GM19372 (cell line): Measurements from ENCODE around the gene ROR1.

Experiments used
- ATAC-seq: cut with Tn5 transposase; IDR thresholded peaks from one replicate; pipeline ENCODE4 v1.9.1; 2021; ENCODE audit warnings: mild to moderate bottlenecking, low read depth, moderate library complexity; ENCODE audit not compliant: unreplicated experiment

The ROR1 gene

GRCh38 chr1:64041371-64042131, 267.7 kb downstream of the ROR1 start:
- no peak for ATAC-seq

- ATAC-seq: no peak
Observed at GRCh38 chr1:64042331-64043100, 268.7 kb downstream of the ROR1 start.

- no peak for ATAC-seq
Observed at GRCh38 chr1:64043288-64043687, 269.5 kb downstream of the ROR1 start.

GRCh38 chr1:64043976-64044375, 270.2 kb downstream of the ROR1 start:
- no peak for ATAC-seq

GRCh38 chr1:64046243-64046642, 272.4 kb downstream of the ROR1 start:
- ATAC-seq: no peak

- no peak for ATAC-seq
Observed at GRCh38 chr1:64046891-64047290, 273.1 kb downstream of the ROR1 start.

- no peak for ATAC-seq
Observed at GRCh38 chr1:64047549-64047996, 273.8 kb downstream of the ROR1 start.

GRCh38 chr1:64049900-64050540, 276.2 kb downstream of the ROR1 start:
- ATAC-seq: no peak

- no peak for ATAC-seq
Observed at GRCh38 chr1:64050601-64051000, 276.8 kb downstream of the ROR1 start.

- ATAC-seq: no peak
Observed at GRCh38 chr1:64051796-64052195, 278.0 kb downstream of the ROR1 start.

- no peak for ATAC-seq
Observed at GRCh38 chr1:64052777-64053176, 279.0 kb downstream of the ROR1 start.

GRCh38 chr1:64055310-64055709, 281.5 kb downstream of the ROR1 start:
- ATAC-seq: no peak

GRCh38 chr1:64059556-64059955, 285.7 kb downstream of the ROR1 start:
- ATAC-seq: no peak

- ATAC-seq: no peak
Observed at GRCh38 chr1:64060611-64061302, 286.9 kb downstream of the ROR1 start.

- no peak for ATAC-seq
Observed at GRCh38 chr1:64061430-64062104, 287.8 kb downstream of the ROR1 start.

GRCh38 chr1:64062529-64062928, 288.7 kb downstream of the ROR1 start:
- no peak for ATAC-seq

GRCh38 chr1:64062941-64063581, 289.2 kb downstream of the ROR1 start:
- no peak for ATAC-seq

- no peak for ATAC-seq
Observed at GRCh38 chr1:64065571-64065970, 291.8 kb downstream of the ROR1 start.

- ATAC-seq: no peak
Observed at GRCh38 chr1:64072089-64072793, 298.4 kb downstream of the ROR1 start.
